Mesendoderm (in vitro differentiated cells): ENCODE data around the gene N4BP2L2.

Experiments
- DNase-seq: peaks from one replicate; pipeline ENCODE4 v3.0.0; 2013
- H2AK5ac ChIP-seq: 2 replicates; pipeline ENCODE4 v1.6.1; 2013; ENCODE audit warnings: low read length, inconsistent platforms
- H2BK120ac ChIP-seq: 2 replicates; pipeline ENCODE4 v1.6.1; 2013; ENCODE audit warnings: low read depth, mild to moderate bottlenecking, low read length, moderate library complexity, mixed read lengths
- H2BK15ac ChIP-seq: replicated peaks from 2 replicates; pipeline ENCODE4 v1.6.1; 2013; ENCODE audit warnings: low read depth, mild to moderate bottlenecking, moderate library complexity
- H2BK5ac ChIP-seq: 2 replicates; pipeline ENCODE4 v1.6.1; 2013; ENCODE audit warnings: low read length, inconsistent platforms
- H3K18ac ChIP-seq: 2 replicates; pipeline ENCODE4 v1.6.1; 2013; ENCODE audit warnings: mild to moderate bottlenecking, low read length, mixed read lengths
- H3K23ac ChIP-seq: one replicate; pipeline ENCODE4 v1.6.1; 2013; ENCODE audit warnings: low read length
- H3K27ac ChIP-seq: 2 replicates; pipeline ENCODE4 v1.5.1; 2013; ENCODE audit warnings: low read depth, mild to moderate bottlenecking, inconsistent platforms, low read length, moderate library complexity
- H3K27me3 ChIP-seq: 2 replicates; pipeline ENCODE4 v1.6.1; 2013; ENCODE audit warnings: low read length, control low read depth, mild to moderate bottlenecking, inconsistent platforms; ENCODE audit not compliant: insufficient read depth, poor library complexity
- H3K36me3 ChIP-seq: 2 replicates; pipeline ENCODE4 v1.6.1; 2013; ENCODE audit warnings: low read length, inconsistent platforms; ENCODE audit not compliant: control insufficient read depth, insufficient read depth
- H3K4ac ChIP-seq: one replicate; pipeline ENCODE4 v1.6.1; 2013; ENCODE audit warnings: low read depth, mild to moderate bottlenecking, low read length, moderate library complexity
- H3K4me1 ChIP-seq: 2 replicates; pipeline ENCODE4 v1.6.1; 2013; ENCODE audit warnings: low read depth, low read length, inconsistent platforms; ENCODE audit not compliant: control insufficient read depth
- H3K4me2 ChIP-seq: 2 replicates; pipeline ENCODE4 v1.6.1; 2013; ENCODE audit warnings: low read length
- H3K4me3 ChIP-seq: 2 replicates; pipeline ENCODE4 v1.5.1; 2013; ENCODE audit warnings: mild to moderate bottlenecking, low read length
- H3K56ac ChIP-seq: one replicate; pipeline ENCODE4 v1.6.1; 2013; ENCODE audit warnings: low read length
- H3K79me1 ChIP-seq: 2 replicates; pipeline ENCODE4 v1.6.1; 2013; ENCODE audit warnings: low read length, inconsistent platforms
- H3K79me2 ChIP-seq: 2 replicates; pipeline ENCODE4 v1.6.1; 2013; ENCODE audit warnings: mild to moderate bottlenecking, low read length; ENCODE audit not compliant: control insufficient read depth, insufficient read depth
- H3K9ac ChIP-seq: 2 replicates; pipeline ENCODE4 v1.6.1; 2013; ENCODE audit warnings: low read length, inconsistent platforms
- H4K5ac ChIP-seq: one replicate; pipeline ENCODE4 v1.6.1; 2013; ENCODE audit warnings: low read length
- H4K8ac ChIP-seq: one replicate; pipeline ENCODE4 v1.6.1; 2013; ENCODE audit warnings: low read depth, mild to moderate bottlenecking, control low read depth, low read length, moderate library complexity
- WGBS: extraction: QIAGEN DNeasy Blood & Tissue Kit; methylation state at CpG from one replicate; pipeline ENCODE4 v1.1.7; 2013; ENCODE audit warnings: low lambda C conversion rate, missing lambda C conversion rate; ENCODE audit not compliant: insufficient coverage; ENCODE audit errors: extremely low coverage; 5-methylcytosine and 5-hydroxymethylcytosine counted together

The N4BP2L2 gene

DNA sequence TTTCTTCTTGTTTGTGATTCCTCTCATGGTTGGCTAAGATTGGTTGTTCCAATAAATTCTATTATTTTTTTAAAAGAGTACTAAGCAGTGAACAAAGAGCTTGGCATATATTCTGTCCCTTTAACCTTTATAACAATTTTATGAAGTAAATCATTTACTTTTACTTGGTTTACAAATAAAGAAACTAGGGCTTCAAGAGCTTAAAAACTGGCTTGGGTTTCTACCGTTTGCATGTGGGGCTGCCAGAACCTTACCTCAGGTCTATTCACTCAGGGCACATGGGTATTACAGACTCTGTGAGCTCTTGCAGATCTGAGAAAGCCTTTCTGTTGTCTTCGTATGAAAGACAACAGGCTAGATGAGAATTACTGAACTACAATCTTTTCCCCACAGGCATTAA, 124.0 kb downstream of the N4BP2L2 start:
- H2BK15ac ChIP-seq = no peak overlapping the region
- no CpG with 5 or more reads among the region's 2 CpGs for WGBS

GRCh38 chr13:32413284-32413683, 125.3 kb downstream of the N4BP2L2 start:
- H4K5ac ChIP-seq = no peak overlapping the region
- H3K4me2 ChIP-seq = no peak overlapping the region
- H2AK5ac ChIP-seq = no peak overlapping the region
- no peak overlapping the region for H3K23ac ChIP-seq
- H4K8ac ChIP-seq = no peak overlapping the region
- H2BK5ac ChIP-seq = no peak overlapping the region
- no peaks in the 10 kb centered on the region for H3K79me2 ChIP-seq
- H3K4me1 ChIP-seq = no peaks in the 10 kb centered on the region
- no peak overlapping the region for H3K4ac ChIP-seq
- H3K18ac ChIP-seq = no peak overlapping the region
- no CpG with 5 or more reads among the region's 3 CpGs for WGBS
- no peaks in the 10 kb centered on the region for H3K27me3 ChIP-seq
- DNase-seq = no peak
- no peaks in the 10 kb centered on the region for H3K79me1 ChIP-seq
- no peak overlapping the region for H3K4me3 ChIP-seq
- H2BK15ac ChIP-seq = no peak overlapping the region
- H3K9ac ChIP-seq = no peak overlapping the region
- H3K27ac ChIP-seq = no peak overlapping the region
- no peak overlapping the region for H2BK120ac ChIP-seq
- no peaks in the 10 kb centered on the region for H3K36me3 ChIP-seq
- no peak overlapping the region for H3K56ac ChIP-seq

More for the DNA sequence above, 124.0 kb downstream of the N4BP2L2 start:
- Histone ChIP-seq H3K23ac (no peak overlapping the region), H4K8ac (no peak overlapping the region), H3K4me3 (no peak overlapping the region), H3K4ac (no peak overlapping the region), H2BK120ac (no peak overlapping the region), H3K18ac (no peak overlapping the region), H4K5ac (no peak overlapping the region), H3K27me3 (no peaks in the 10 kb centered on the region), H3K9ac (no peak overlapping the region), H2BK5ac (no peak overlapping the region), H2AK5ac (no peak overlapping the region), H3K79me1 (no peaks in the 10 kb centered on the region), H3K4me1 (no peaks in the 10 kb centered on the region), H3K4me2 (no peak overlapping the region), H3K27ac (no peak overlapping the region), H3K56ac (no peak overlapping the region), H3K79me2 (no peaks in the 10 kb centered on the region), H3K36me3 (no peaks in the 10 kb centered on the region)
- DNase-seq = no peak

- Histone ChIP-seq H3K4ac (no peak overlapping the region), H3K27me3 (no peaks in the 10 kb centered on the region), H2BK120ac (no peak overlapping the region), H2AK5ac (no peak overlapping the region), H3K18ac (peak overlapping the region; percentile 52), H4K5ac (no peak overlapping the region), H3K4me3 (no peak overlapping the region), H2BK5ac (no peak overlapping the region), H2BK15ac (no peak overlapping the region), H3K4me2 (peak overlapping the region; percentile 22), H3K36me3 (no peaks in the 10 kb centered on the region), H4K8ac (no peak overlapping the region), H3K56ac (peak overlapping the region; percentile 0), H3K4me1 (no peaks in the 10 kb centered on the region), H3K9ac (peak overlapping the region; percentile 1), H3K79me2 (no peaks in the 10 kb centered on the region), H3K23ac (no peak overlapping the region), H3K79me1 (no peaks in the 10 kb centered on the region), H3K27ac (no peak overlapping the region)
- no CpG with 5 or more reads among the region's 27 CpGs for WGBS
- peak; percentile 96 for DNase-seq
Observed at GRCh38 chr13:32409561-32410421, 128.8 kb downstream of the N4BP2L2 start.

GRCh38 chr13:32409001-32409313, 129.6 kb downstream of the N4BP2L2 start:
- Histone ChIP-seq H2BK5ac (no peak overlapping the region), H3K9ac (no peak overlapping the region), H3K4me3 (no peak overlapping the region), H3K56ac (no peak overlapping the region), H2BK120ac (no peak overlapping the region), H3K4me1 (no peaks in the 10 kb centered on the region), H2AK5ac (no peak overlapping the region), H2BK15ac (no peak overlapping the region), H3K4me2 (no peak overlapping the region), H3K23ac (no peak overlapping the region), H3K18ac (no peak overlapping the region), H3K4ac (no peak overlapping the region), H3K79me2 (no peaks in the 10 kb centered on the region), H3K27ac (no peak overlapping the region), H3K79me1 (no peaks in the 10 kb centered on the region), H3K27me3 (no peaks in the 10 kb centered on the region), H3K36me3 (no peaks in the 10 kb centered on the region), H4K5ac (no peak overlapping the region), H4K8ac (no peak overlapping the region)
- DNase-seq = no peak
- WGBS = no CpG with 5 or more reads among the region's 6 CpGs

DNA sequence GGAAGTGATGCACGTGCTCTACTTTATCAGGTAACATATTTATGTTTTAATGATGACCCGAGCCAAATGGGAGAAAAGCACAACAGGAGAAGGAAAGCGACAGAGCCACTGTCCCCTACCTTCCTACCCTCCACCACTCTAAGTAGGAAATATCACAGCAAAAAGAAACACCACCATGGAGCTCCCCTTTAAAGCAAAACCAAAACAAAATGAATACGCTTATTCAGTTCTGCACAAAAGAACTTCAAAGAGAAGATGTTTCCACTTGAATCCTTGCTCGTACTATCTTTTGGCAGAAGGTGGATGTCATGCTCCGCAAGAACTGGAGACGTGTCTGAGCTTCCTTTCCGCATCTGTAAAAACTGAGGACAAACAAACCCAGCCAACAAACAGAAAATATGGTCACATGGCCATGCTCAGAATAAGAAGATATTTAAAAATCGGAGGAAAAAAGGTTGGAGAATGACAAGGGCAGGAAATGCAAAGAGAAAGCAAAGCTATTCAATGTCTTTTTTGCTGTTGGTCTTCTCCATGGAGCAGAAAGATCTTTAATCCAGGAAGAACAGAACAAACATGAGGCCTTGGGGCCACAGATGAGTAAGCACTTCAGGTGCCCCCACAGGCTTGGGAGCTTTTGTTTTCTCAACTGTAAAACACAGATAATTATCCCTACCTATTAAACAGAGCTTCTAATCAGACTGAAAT, 130.1 kb downstream of the N4BP2L2 start:
- no peak overlapping the region for H3K56ac ChIP-seq
- H4K5ac ChIP-seq = no peak overlapping the region
- no peaks in the 10 kb centered on the region for H3K79me2 ChIP-seq
- no peak overlapping the region for H3K4ac ChIP-seq
- H3K27me3 ChIP-seq = no peaks in the 10 kb centered on the region
- no peak overlapping the region for H2BK15ac ChIP-seq
- no peak overlapping the region for H3K27ac ChIP-seq
- no peak overlapping the region for H3K4me3 ChIP-seq
- no CpG with 5 or more reads among the region's 9 CpGs for WGBS
- no peak overlapping the region for H2AK5ac ChIP-seq
- no peak overlapping the region for H4K8ac ChIP-seq
- no peak overlapping the region for H3K4me2 ChIP-seq
- H3K23ac ChIP-seq = no peak overlapping the region
- H2BK120ac ChIP-seq = no peak overlapping the region
- DNase-seq = no peak
- no peaks in the 10 kb centered on the region for H3K36me3 ChIP-seq
- H3K9ac ChIP-seq = no peak overlapping the region
- H3K18ac ChIP-seq = no peak overlapping the region
- H2BK5ac ChIP-seq = no peak overlapping the region
- H3K4me1 ChIP-seq = no peaks in the 10 kb centered on the region
- no peaks in the 10 kb centered on the region for H3K79me1 ChIP-seq
